ENCODE data around the gene SLC47A2. TPM values are rescaled to one million over a fixed set of nuclear protein-coding genes. Genes with fewer than 3 reads are reported as not detected.

SLC47A2 gene
- total and polyA plus RNA-seq, 2 experiments from 2014 or later: not detected

GRCh38 chr17:19718613-19719354 lies 2.4 kb upstream of the SLC47A2 start:
- TF ChIP-seq EZH2phosphoT487 (IDR thresholded peaks at IDR 0.05; ENCODE audit: insufficient read depth, low read depth) (no peak), EZH2 (IDR thresholded peaks at IDR 0.05; ENCODE audit: insufficient read depth, poor library complexity, severe bottlenecking) (no peak)

GRCh38 chr17:19718041-19718612 lies 1.7 kb upstream of the SLC47A2 start:
- Histone ChIP-seq H3K4me1 (ENCODE audit: insufficient read depth) (no peaks in the 10 kb centered on the region), H3K4me3 (no peak overlapping the region), H3K79me2 (ENCODE audit: insufficient read depth) (no peaks in the 10 kb centered on the region), H4K20me1 (ENCODE audit: insufficient read depth) (no peaks in the 10 kb centered on the region), H3K27ac (no peak overlapping the region), H3K36me3 (ENCODE audit: low read depth) (no peaks in the 10 kb centered on the region), H3K4me2 (ENCODE audit: unreplicated experiment) (no peak overlapping the region), H3K9me2 (ENCODE audit: insufficient read depth) (no peaks in the 10 kb centered on the region), H3K9ac (no peak overlapping the region), H3K27me3 (replicated peaks; ENCODE audit: insufficient read depth) (no peaks in the 10 kb centered on the region), H3F3A (ENCODE audit: insufficient read depth) (no peaks in the 10 kb centered on the region), H3K9me3 (ENCODE audit: low read depth) (no peaks in the 10 kb centered on the region), H2AFZ (no peak overlapping the region)
- no peak for DNase-seq
- 63 to 68% methylated on average over 12 of the region's 12 CpGs for WGBS, 2 experiments (ENCODE audit: low coverage in 1 of 2, low lambda C conversion rate in 2 of 2, missing lambda C conversion rate in 2 of 2)
- in situ Hi-C loops (cut with MboI): no loop called here
- TF ChIP-seq EZH2phosphoT487 (IDR thresholded peaks at IDR 0.05; ENCODE audit: insufficient read depth, low read depth) (no peak), EZH2 (IDR thresholded peaks at IDR 0.05; ENCODE audit: insufficient read depth, poor library complexity, severe bottlenecking) (no peak)

More at GRCh38 chr17:19718613-19719354, 2.4 kb upstream of the SLC47A2 start:
- no peaks in the 10 kb centered on the region for H3K79me2 ChIP-seq (ENCODE audit: insufficient read depth)
- no peak overlapping the region for H3K9ac ChIP-seq
- H3K27me3 ChIP-seq (replicated peaks; ENCODE audit: insufficient read depth): no peaks in the 10 kb centered on the region
- H2AFZ ChIP-seq: no peak overlapping the region
- H3F3A ChIP-seq (ENCODE audit: insufficient read depth): no peaks in the 10 kb centered on the region
- H3K4me3 ChIP-seq: no peak overlapping the region
- H3K27ac ChIP-seq: no peak overlapping the region
- no peaks in the 10 kb centered on the region for H4K20me1 ChIP-seq (ENCODE audit: insufficient read depth)
- no peaks in the 10 kb centered on the region for H3K9me3 ChIP-seq (ENCODE audit: low read depth)
- in situ Hi-C loops (cut with MboI): no loop called here
- H3K4me1 ChIP-seq (ENCODE audit: insufficient read depth): no peaks in the 10 kb centered on the region
- no peaks in the 10 kb centered on the region for H3K9me2 ChIP-seq (ENCODE audit: insufficient read depth)
- DNase-seq: no peak
- no peaks in the 10 kb centered on the region for H3K36me3 ChIP-seq (ENCODE audit: low read depth)
- H3K4me2 ChIP-seq (ENCODE audit: unreplicated experiment): no peak overlapping the region
- WGBS, 2 experiments (ENCODE audit: low coverage in 1 of 2, low lambda C conversion rate in 2 of 2, missing lambda C conversion rate in 2 of 2): 76 to 81% methylated on average over 18 of the region's 18 CpGs

GRCh38 chr17:19717411-19717908 lies 1.1 kb upstream of the SLC47A2 start:
- WGBS, 2 experiments (ENCODE audit: low coverage in 1 of 2, low lambda C conversion rate in 2 of 2, missing lambda C conversion rate in 2 of 2): 46% methylated on average over 10 of the region's 10 CpGs
- no peaks in the 10 kb centered on the region for H3K4me1 ChIP-seq (ENCODE audit: insufficient read depth)

GRCh38 chr17:19717031-19717360 lies 612 bp upstream of the SLC47A2 start:
- Histone ChIP-seq H4K20me1 (ENCODE audit: insufficient read depth) (no peaks in the 10 kb centered on the region), H3K9me2 (ENCODE audit: insufficient read depth) (no peaks in the 10 kb centered on the region), H3K27ac (no peak overlapping the region), H3K9me3 (ENCODE audit: low read depth) (no peaks in the 10 kb centered on the region), H2AFZ (no peak overlapping the region), H3F3A (ENCODE audit: insufficient read depth) (no peaks in the 10 kb centered on the region), H3K4me2 (ENCODE audit: unreplicated experiment) (no peak overlapping the region), H3K27me3 (replicated peaks; ENCODE audit: insufficient read depth) (no peaks in the 10 kb centered on the region), H3K36me3 (ENCODE audit: low read depth) (no peaks in the 10 kb centered on the region), H3K79me2 (ENCODE audit: insufficient read depth) (no peaks in the 10 kb centered on the region), H3K9ac (no peak overlapping the region), H3K4me3 (no peak overlapping the region), H3K4me1 (ENCODE audit: insufficient read depth) (no peaks in the 10 kb centered on the region)
- no peak for DNase-seq
- WGBS, 2 experiments (ENCODE audit: low coverage in 1 of 2, low lambda C conversion rate in 2 of 2, missing lambda C conversion rate in 2 of 2): 71 to 78% methylated on average over 7 of the region's 7 CpGs
- in situ Hi-C loops (cut with MboI): no loop called here
- no peak for TF ChIP-seq EZH2phosphoT487 (IDR thresholded peaks at IDR 0.05; ENCODE audit: insufficient read depth, low read depth)

More at GRCh38 chr17:19717411-19717908, 1.1 kb upstream of the SLC47A2 start:
- no peaks in the 10 kb centered on the region for H3K9me2 ChIP-seq (ENCODE audit: insufficient read depth)
- H3K4me3 ChIP-seq: no peak overlapping the region
- H3K36me3 ChIP-seq (ENCODE audit: low read depth): no peaks in the 10 kb centered on the region
- H2AFZ ChIP-seq: no peak overlapping the region
- TF ChIP-seq EZH2phosphoT487 (IDR thresholded peaks at IDR 0.05; ENCODE audit: insufficient read depth, low read depth): no peak
- TF ChIP-seq EZH2 (IDR thresholded peaks at IDR 0.05; ENCODE audit: insufficient read depth, poor library complexity, severe bottlenecking): no peak
- H3K27me3 ChIP-seq (replicated peaks; ENCODE audit: insufficient read depth): no peaks in the 10 kb centered on the region
- in situ Hi-C loops (cut with MboI): no loop called here
- H3K79me2 ChIP-seq (ENCODE audit: insufficient read depth): no peaks in the 10 kb centered on the region
- no peak overlapping the region for H3K9ac ChIP-seq
- H3K9me3 ChIP-seq (ENCODE audit: low read depth): no peaks in the 10 kb centered on the region
- no peaks in the 10 kb centered on the region for H4K20me1 ChIP-seq (ENCODE audit: insufficient read depth)
- H3K4me2 ChIP-seq (ENCODE audit: unreplicated experiment): no peak overlapping the region
- no peaks in the 10 kb centered on the region for H3F3A ChIP-seq (ENCODE audit: insufficient read depth)
- no peak overlapping the region for H3K27ac ChIP-seq
- no peak for DNase-seq
